Measurements from ENCODE around the gene FBXL17.

FBXL17 gene

DNA sequence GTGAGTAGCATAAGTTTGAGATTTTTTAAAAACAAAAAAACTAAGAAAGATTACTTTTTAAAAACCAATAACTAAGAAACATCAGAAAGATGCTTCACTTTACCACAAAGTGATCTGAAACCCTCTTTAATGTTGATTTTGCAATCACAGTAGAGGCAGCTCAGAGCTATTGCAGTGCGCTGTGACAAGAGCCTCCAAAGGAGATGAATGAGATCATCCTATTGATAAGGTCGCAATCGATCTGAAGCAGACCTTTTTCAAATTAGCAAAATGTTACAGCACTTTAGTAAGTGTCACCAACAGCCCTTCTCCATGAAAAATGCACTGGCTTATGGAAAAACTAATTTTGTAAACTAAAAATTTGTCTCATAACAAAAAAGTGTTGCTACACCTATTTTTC is 426.6 kb downstream of the FBXL17 start:
- POLR2A ChIA-PET, result no interaction called here

DNA sequence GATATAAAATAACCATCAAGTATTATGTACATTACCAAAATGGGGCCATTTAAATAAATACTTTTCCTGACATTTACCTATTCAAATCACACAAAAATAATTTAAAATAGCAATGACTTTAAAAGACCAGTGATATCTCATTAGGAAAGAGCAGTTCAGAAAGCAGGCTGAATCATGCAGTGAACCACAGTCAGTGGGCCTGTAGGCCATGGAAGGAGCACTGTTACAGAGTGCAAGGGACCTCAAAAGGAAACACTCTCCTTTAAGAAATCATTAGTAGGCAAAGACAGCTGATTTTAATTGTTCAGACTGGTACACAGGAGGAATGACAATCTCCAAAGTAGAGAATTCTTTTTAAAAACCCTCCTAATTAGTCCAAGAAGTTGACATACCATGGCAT is 427.6 kb downstream of the FBXL17 start:
- no peaks in the 10 kb centered on the region for H3K36me3 ChIP-seq (ENCODE audit: control insufficient read depth in 2 of 2, insufficient read depth in 1 of 2, low read length in 2 of 2)
- no peaks in the 10 kb centered on the region for H3K9me3 ChIP-seq (ENCODE audit: control insufficient read depth, insufficient read depth, low read depth, low read length)
- H3K27ac ChIP-seq (ENCODE audit: extremely low read depth, low read depth, low read length), result no peak overlapping the region
- H3K4me3 ChIP-seq (ENCODE audit: low read depth, low read length), result no peak overlapping the region
- H3K4me1 ChIP-seq (ENCODE audit: control insufficient read depth, insufficient read depth, low read length), result no peaks in the 10 kb centered on the region
- ChIA-PET POLR2A (no interaction called here), CTCF (no interaction called here)
- no peak for TF ChIP-seq ZNF423 (tag by site-specific recombination; IDR thresholded peaks at IDR 0.05)
- no peak for TF ChIP-seq GLI2 (tag by site-specific recombination; IDR thresholded peaks at IDR 0.05; ENCODE audit: borderline replicate concordance, low read depth)
- TF ChIP-seq ZNF202 (tag by site-specific recombination; IDR thresholded peaks at IDR 0.05; ENCODE audit: borderline replicate concordance), result no peak
- TF ChIP-seq ZNF37A (tag by site-specific recombination; IDR thresholded peaks at IDR 0.05), result no peak
- TF ChIP-seq ZNF311 (tag by site-specific recombination; IDR thresholded peaks at IDR 0.05; ENCODE audit: borderline replicate concordance), result no peak
- TF ChIP-seq, protein P1, sequence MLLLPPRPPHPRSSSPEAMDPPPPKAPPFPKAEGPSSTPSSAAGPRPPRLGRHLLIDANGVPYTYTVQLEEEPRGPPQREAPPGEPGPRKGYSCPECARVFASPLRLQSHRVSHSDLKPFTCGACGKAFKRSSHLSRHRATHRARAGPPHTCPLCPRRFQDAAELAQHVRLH (tag by site-specific recombination; IDR thresholded peaks at IDR 0.05), result no peak
- TF ChIP-seq ZNF23 (tag by site-specific recombination; IDR thresholded peaks at IDR 0.05; ENCODE audit: borderline replicate concordance), result no peak

More for the DNA sequence above, 426.6 kb downstream of the FBXL17 start:
- H3K9me3 ChIP-seq (ENCODE audit: control insufficient read depth, insufficient read depth, low read depth, low read length), result no peaks in the 10 kb centered on the region
- no peak overlapping the region for H3K4me3 ChIP-seq (ENCODE audit: low read depth, low read length)
- CTCF ChIA-PET, result no interaction called here
- H3K27ac ChIP-seq (ENCODE audit: extremely low read depth, low read depth, low read length), result no peak overlapping the region
- no peaks in the 10 kb centered on the region for H3K36me3 ChIP-seq (ENCODE audit: control insufficient read depth in 2 of 2, insufficient read depth in 1 of 2, low read length in 2 of 2)
- TF ChIP-seq ZNF621 (tag by site-specific recombination; IDR thresholded peaks at IDR 0.05) (no peak), OSR2 (tag by site-specific recombination; IDR thresholded peaks at IDR 0.05) (no peak), ZXDB (tag by site-specific recombination; IDR thresholded peaks at IDR 0.05) (no peak), ZNF571 (tag by site-specific recombination; IDR thresholded peaks at IDR 0.05) (no peak), ZNF391 (tag by site-specific recombination; IDR thresholded peaks at IDR 0.05; ENCODE audit: borderline replicate concordance, low read depth) (no peak), ZNF366 (tag by site-specific recombination; conservative IDR thresholded peaks at IDR 0.05) (no peak), ZNF350 (tag by site-specific recombination; IDR thresholded peaks at IDR 0.05) (no peak), ZSCAN30 (tag by site-specific recombination; IDR thresholded peaks at IDR 0.05) (no peak), ZNF157 (tag by site-specific recombination; IDR thresholded peaks at IDR 0.05) (no peak), ZNF174 (tag by site-specific recombination; IDR thresholded peaks at IDR 0.05) (no peak), ZNF626 (tag by site-specific recombination; IDR thresholded peaks at IDR 0.05) (no peak), ZNF138 (tag by site-specific recombination; IDR thresholded peaks at IDR 0.05; ENCODE audit: borderline replicate concordance) (no peak), ZNF146 (tag by site-specific recombination; IDR thresholded peaks at IDR 0.05) (no peak), ZNF37A (tag by site-specific recombination; IDR thresholded peaks at IDR 0.05) (no peak)
- TF ChIP-seq, protein P2, sequence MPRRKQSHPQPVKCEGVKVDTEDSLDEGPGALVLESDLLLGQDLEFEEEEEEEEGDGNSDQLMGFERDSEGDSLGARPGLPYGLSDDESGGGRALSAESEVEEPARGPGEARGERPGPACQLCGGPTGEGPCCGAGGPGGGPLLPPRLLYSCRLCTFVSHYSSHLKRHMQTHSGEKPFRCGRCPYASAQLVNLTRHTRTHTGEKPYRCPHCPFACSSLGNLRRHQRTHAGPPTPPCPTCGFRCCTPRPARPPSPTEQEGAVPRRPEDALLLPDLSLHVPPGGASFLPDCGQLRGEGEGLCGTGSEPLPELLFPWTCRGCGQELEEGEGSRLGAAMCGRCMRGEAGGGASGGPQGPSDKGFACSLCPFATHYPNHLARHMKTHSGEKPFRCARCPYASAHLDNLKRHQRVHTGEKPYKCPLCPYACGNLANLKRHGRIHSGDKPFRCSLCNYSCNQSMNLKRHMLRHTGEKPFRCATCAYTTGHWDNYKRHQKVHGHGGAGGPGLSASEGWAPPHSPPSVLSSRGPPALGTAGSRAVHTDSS (tag by site-specific recombination; IDR thresholded peaks at IDR 0.05), result no peak
- TF ChIP-seq, protein P3, sequence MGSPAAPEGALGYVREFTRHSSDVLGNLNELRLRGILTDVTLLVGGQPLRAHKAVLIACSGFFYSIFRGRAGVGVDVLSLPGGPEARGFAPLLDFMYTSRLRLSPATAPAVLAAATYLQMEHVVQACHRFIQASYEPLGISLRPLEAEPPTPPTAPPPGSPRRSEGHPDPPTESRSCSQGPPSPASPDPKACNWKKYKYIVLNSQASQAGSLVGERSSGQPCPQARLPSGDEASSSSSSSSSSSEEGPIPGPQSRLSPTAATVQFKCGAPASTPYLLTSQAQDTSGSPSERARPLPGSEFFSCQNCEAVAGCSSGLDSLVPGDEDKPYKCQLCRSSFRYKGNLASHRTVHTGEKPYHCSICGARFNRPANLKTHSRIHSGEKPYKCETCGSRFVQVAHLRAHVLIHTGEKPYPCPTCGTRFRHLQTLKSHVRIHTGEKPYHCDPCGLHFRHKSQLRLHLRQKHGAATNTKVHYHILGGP (tag by site-specific recombination; IDR thresholded peaks at IDR 0.05), result no peak
- TF ChIP-seq, protein P4, sequence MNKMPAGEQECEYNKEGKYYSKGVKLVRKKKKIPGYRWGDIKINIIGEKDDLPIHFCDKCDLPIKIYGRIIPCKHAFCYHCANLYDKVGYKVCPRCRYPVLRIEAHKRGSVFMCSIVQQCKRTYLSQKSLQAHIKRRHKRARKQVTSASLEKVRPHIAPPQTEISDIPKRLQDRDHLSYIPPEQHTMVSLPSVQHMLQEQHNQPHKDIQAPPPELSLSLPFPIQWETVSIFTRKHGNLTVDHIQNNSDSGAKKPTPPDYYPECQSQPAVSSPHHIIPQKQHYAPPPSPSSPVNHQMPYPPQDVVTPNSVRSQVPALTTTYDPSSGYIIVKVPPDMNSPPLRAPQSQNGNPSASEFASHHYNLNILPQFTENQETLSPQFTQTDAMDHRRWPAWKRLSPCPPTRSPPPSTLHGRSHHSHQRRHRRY (tag by site-specific recombination; IDR thresholded peaks at IDR 0.05), result no peak
- no peaks in the 10 kb centered on the region for H3K4me1 ChIP-seq (ENCODE audit: control insufficient read depth, insufficient read depth, low read length)
